Naive thymus-derived CD8-positive, alpha-beta T cell (primary cell): Measurements from ENCODE around the gene SLC16A4. TPM values are rescaled to one million over a fixed set of nuclear protein-coding genes. Genes with fewer than 3 reads are reported as not detected.
"Not testable (repeated sequence)": the region's sequence is repeated elsewhere in the genome, so short reads cannot be mapped to it uniquely, and the experiment has no call there.

Experiments
- ATAC-seq, 2 donors: fragments of 150-1000 bp; cut with Tn5 transposase in 1 of 2; sonication (Bioruptor Pico), chemical (Tn5 transposase) in 1 of 2; 1 replicate in 1 of 2; 2 replicates in 1 of 2; pipeline ENCODE4 v1.10.0; 2021; ENCODE audit warnings: mild to moderate bottlenecking in 2 of 2, moderate library complexity in 2 of 2
- POLR2A ChIA-PET: fragments of 350-600 bp; sonication (Branson Sonifier 250); formaldehyde crosslinking; loops from one replicate; lab custom pipeline; 2021; ENCODE audit warnings: antibody characterized with exemption; lab: Charles Lee
- DNase-seq, 10 donors: peaks; one replicate each; pipeline versions ENCODE4 v3.0.0 to v3.0.0-alpha.2; 2020 to 2022
- H3K27ac Mint-ChIP-seq, 10 donors: one replicate each; pipeline ENCODE4 v1.8.0; 2020 to 2022; ENCODE audit warnings: mild to moderate bottlenecking in 10 of 10, mixed read lengths in 10 of 10, moderate library complexity in 4 of 10, inconsistent platforms in 1 of 10
- H3K27me3 Mint-ChIP-seq, 5 donors: one replicate each; pipeline ENCODE4 v1.8.0; 2021 to 2022; ENCODE audit warnings: mixed read lengths in 5 of 5
- H3K36me3 Mint-ChIP-seq, 3 donors: one replicate each; pipeline ENCODE4 v1.8.0; 2020 to 2022; ENCODE audit warnings: mixed read lengths in 3 of 3, mild to moderate bottlenecking in 2 of 3, inconsistent platforms in 1 of 3
- H3K4me1 Mint-ChIP-seq, 4 donors: one replicate each; pipeline ENCODE4 v1.8.0; 2021 to 2022; ENCODE audit warnings: mixed read lengths in 4 of 4
- H3K4me3 Mint-ChIP-seq, 10 donors: one replicate each; pipeline ENCODE4 v1.8.0; 2020 to 2022; ENCODE audit warnings: mild to moderate bottlenecking in 10 of 10, mixed read lengths in 10 of 10, moderate library complexity in 6 of 10, inconsistent platforms in 1 of 10
- H3K9me3 Mint-ChIP-seq, 9 donors: one replicate each; pipeline ENCODE4 v1.8.0; 2020 to 2022; ENCODE audit warnings: mixed read lengths in 9 of 9, mild to moderate bottlenecking in 3 of 9, inconsistent platforms in 1 of 9, moderate library complexity in 1 of 9
- polyA plus RNA-seq, 3 donors: library from polyadenylated mRNA; unstranded; fragments of 300-500 nt; fragmentation: Illumina TruSeq; gene quantifications; one replicate each; pipeline ENCODE4 v1.2.3, GENCODE V29; 2021
- total RNA-seq, 8 experiments: library from RNA in 2 of 8; stranded (reverse) in 2 of 8; gene quantifications; one replicate each; pipeline ENCODE4 v1.2.3 and lab custom pipeline; 2021 to 2026

SLC16A4 gene
- under 1 TPM; 0.55 to 0.88 TPM for total RNA-seq
- polyA plus RNA-seq = under 1 TPM; 0.15 to 0.61 (median 0.59) TPM
- 0.17 to 0.86 (median 0.46) reads per million in 6 experiments for total RNA-seq (lab: John Stamatoyannopoulos, UW)

GRCh38 chr1:110390692-110391245, at the start of gene SLC16A4:
TSS of gene SLC16A4 (minus strand) at chr1:110391026. CDS start at chr1:110389323, 1,703 bp downstream.
- Mint-ChIP-seq H3K27ac (peak within 1 kb of the TSS in 1 of 10 donors; percentile 0), H3K36me3 (peaks cover 0 to 13% (median 9%) of the 10 kb centered on the region in 3 donors), H3K4me3 (no peak within 1 kb of the TSS), H3K27me3 (no peaks in the 10 kb centered on the region), H3K4me1 (peaks cover 0 to 13% (median 3%) of the 10 kb centered on the region in 4 donors), H3K9me3 (no peaks in the 10 kb centered on the region)
- DNase-seq (no peak), ATAC-seq (no peak)
- POLR2A ChIA-PET = no interaction called here

- Mint-ChIP-seq H3K27me3 (peaks cover 0 to 11% (median 1%) of the 10 kb centered on the region in 5 donors), H3K27ac (peak overlapping the region in 1 of 10 donors; percentile 30)
- H3K4me1 Mint-ChIP-seq, ATAC-seq, H3K36me3 Mint-ChIP-seq, DNase-seq, H3K4me3 Mint-ChIP-seq, H3K9me3 Mint-ChIP-seq: not testable (repeated sequence)
- POLR2A ChIA-PET = interaction anchor here (0.5 kb wide), 1 partner anchor 627 kb away, joined by 5 read pairs; no protein-coding TSS in a partner anchor
Observed at GRCh38 chr1:110439873-110440272, 49.0 kb upstream of the SLC16A4 start.

GRCh38 chr1:110438893-110439292, 48.1 kb upstream of the SLC16A4 start:
- H3K9me3 Mint-ChIP-seq = no peaks in the 10 kb centered on the region
- H3K4me1 Mint-ChIP-seq = peaks cover 0 to 3% (median 0%) of the 10 kb centered on the region in 4 donors
- no peaks in the 10 kb centered on the region for H3K36me3 Mint-ChIP-seq
- no peak overlapping the region for H3K27ac Mint-ChIP-seq
- DNase-seq = no peak
- POLR2A ChIA-PET = no interaction called here
- ATAC-seq = no peak
- H3K27me3 Mint-ChIP-seq = peaks cover 0 to 11% (median 1%) of the 10 kb centered on the region in 5 donors
- no peak overlapping the region for H3K4me3 Mint-ChIP-seq

- H3K36me3 Mint-ChIP-seq, POLR2A ChIA-PET, H3K4me1 Mint-ChIP-seq, ATAC-seq, H3K27ac Mint-ChIP-seq, H3K4me3 Mint-ChIP-seq, DNase-seq, H3K9me3 Mint-ChIP-seq: not testable (repeated sequence)
- H3K27me3 Mint-ChIP-seq = peaks cover 0 to 11% (median 0%) of the 10 kb centered on the region in 5 donors
Observed at GRCh38 chr1:110437645-110438299, 46.9 kb upstream of the SLC16A4 start.

- no peak overlapping the region for H3K4me3 Mint-ChIP-seq
- peaks cover 2 to 15% (median 6%) of the 10 kb centered on the region in 5 donors for H3K27me3 Mint-ChIP-seq
- H3K27ac Mint-ChIP-seq = no peak overlapping the region
- DNase-seq = no peak
- no peaks in the 10 kb centered on the region for H3K36me3 Mint-ChIP-seq
- ATAC-seq = no peak
- POLR2A ChIA-PET = no interaction called here
- peaks cover 0 to 3% (median 0%) of the 10 kb centered on the region in 4 donors for H3K4me1 Mint-ChIP-seq
- H3K9me3 Mint-ChIP-seq = no peaks in the 10 kb centered on the region
Observed at GRCh38 chr1:110436635-110437034, 45.8 kb upstream of the SLC16A4 start.

- POLR2A ChIA-PET = no interaction called here
- DNase-seq (no peak), ATAC-seq (no peak)
- H3K27ac Mint-ChIP-seq = peak overlapping the region in 1 of 10 donors; percentile 1
- H3K4me3 Mint-ChIP-seq = no peak overlapping the region
- no peaks in the 10 kb centered on the region for H3K9me3 Mint-ChIP-seq
- H3K4me1 Mint-ChIP-seq = peaks cover 0 to 3% (median 0%) of the 10 kb centered on the region in 4 donors
- peaks cover 4 to 24% (median 12%) of the 10 kb centered on the region in 5 donors for H3K27me3 Mint-ChIP-seq
- no peaks in the 10 kb centered on the region for H3K36me3 Mint-ChIP-seq
Observed at GRCh38 chr1:110434946-110435345, 44.1 kb upstream of the SLC16A4 start.

- Mint-ChIP-seq H3K36me3 (no peaks in the 10 kb centered on the region), H3K9me3 (no peaks in the 10 kb centered on the region), H3K4me3 (no peak overlapping the region), H3K4me1 (peaks cover 0 to 3% (median 0%) of the 10 kb centered on the region in 4 donors), H3K27ac (peak overlapping the region in 1 of 10 donors; percentile 22), H3K27me3 (peaks cover 4 to 27% (median 14%) of the 10 kb centered on the region in 5 donors)
- no peak for ATAC-seq
- POLR2A ChIA-PET = no interaction called here
- no peak for DNase-seq
Observed at GRCh38 chr1:110433803-110434202, 43.0 kb upstream of the SLC16A4 start.

- POLR2A ChIA-PET = interaction anchor here (0.5 kb wide), 1 partner anchor 37 kb away, joined by 9 read pairs; no protein-coding TSS in a partner anchor
- Mint-ChIP-seq H3K27ac (peak overlapping the region in 1 of 10 donors; percentile 11), H3K36me3 (no peaks in the 10 kb centered on the region), H3K27me3 (peaks cover 4 to 27% (median 14%) of the 10 kb centered on the region in 5 donors), H3K9me3 (no peaks in the 10 kb centered on the region), H3K4me3 (no peak overlapping the region), H3K4me1 (peaks cover 0 to 3% (median 0%) of the 10 kb centered on the region in 4 donors)
- no peak for ATAC-seq
- no peak for DNase-seq
Observed at GRCh38 chr1:110433213-110433612, 42.4 kb upstream of the SLC16A4 start.

GRCh38 chr1:110430901-110431300, 40.1 kb upstream of the SLC16A4 start:
- DNase-seq (no peak), ATAC-seq (no peak)
- H3K36me3 Mint-ChIP-seq = no peaks in the 10 kb centered on the region
- POLR2A ChIA-PET = no interaction called here
- H3K27me3 Mint-ChIP-seq = peaks cover 4 to 27% (median 16%) of the 10 kb centered on the region in 5 donors
- H3K4me3 Mint-ChIP-seq = no peak overlapping the region
- no peaks in the 10 kb centered on the region for H3K4me1 Mint-ChIP-seq
- H3K27ac Mint-ChIP-seq = no peak overlapping the region
- no peaks in the 10 kb centered on the region for H3K9me3 Mint-ChIP-seq

- DNase-seq = no peak
- POLR2A ChIA-PET = no interaction called here
- Mint-ChIP-seq H3K36me3 (no peaks in the 10 kb centered on the region), H3K27me3 (peaks cover 4 to 27% (median 16%) of the 10 kb centered on the region in 5 donors), H3K9me3 (no peaks in the 10 kb centered on the region), H3K4me3 (no peak overlapping the region), H3K4me1 (no peaks in the 10 kb centered on the region), H3K27ac (no peak overlapping the region)
- ATAC-seq = no peak
Observed at GRCh38 chr1:110430366-110430765, 39.5 kb upstream of the SLC16A4 start.

GRCh38 chr1:110428946-110429345, 38.1 kb upstream of the SLC16A4 start:
- Mint-ChIP-seq H3K4me1 (no peaks in the 10 kb centered on the region), H3K4me3 (no peak overlapping the region), H3K9me3 (no peaks in the 10 kb centered on the region), H3K27ac (peak overlapping the region in 1 of 10 donors; percentile 33), H3K27me3 (peaks cover 5 to 27% (median 16%) of the 10 kb centered on the region in 5 donors), H3K36me3 (no peaks in the 10 kb centered on the region)
- POLR2A ChIA-PET = no interaction called here
- ATAC-seq (no peak), DNase-seq (no peak)

- ATAC-seq (no peak), DNase-seq (no peak)
- H3K27ac Mint-ChIP-seq = no peak overlapping the region
- peaks cover 7 to 21% (median 14%) of the 10 kb centered on the region in 5 donors for H3K27me3 Mint-ChIP-seq
- no peak overlapping the region for H3K4me3 Mint-ChIP-seq
- H3K9me3 Mint-ChIP-seq = no peaks in the 10 kb centered on the region
- no peaks in the 10 kb centered on the region for H3K36me3 Mint-ChIP-seq
- POLR2A ChIA-PET = no interaction called here
- H3K4me1 Mint-ChIP-seq = no peaks in the 10 kb centered on the region
Observed at GRCh38 chr1:110426854-110427253, 36.0 kb upstream of the SLC16A4 start.

- no peaks in the 10 kb centered on the region for H3K36me3 Mint-ChIP-seq
- H3K27ac Mint-ChIP-seq = no peak overlapping the region
- H3K4me1 Mint-ChIP-seq = no peaks in the 10 kb centered on the region
- peaks cover 3 to 10% (median 5%) of the 10 kb centered on the region in 5 donors for H3K27me3 Mint-ChIP-seq
- POLR2A ChIA-PET = no interaction called here
- no peak overlapping the region for H3K4me3 Mint-ChIP-seq
- no peaks in the 10 kb centered on the region for H3K9me3 Mint-ChIP-seq
- DNase-seq (no peak), ATAC-seq (no peak)
Observed at GRCh38 chr1:110425612-110426152, 34.9 kb upstream of the SLC16A4 start.
